ENCODE measurements around the gene LEMD1. TPM values are rescaled to one million over a fixed set of nuclear protein-coding genes. Genes with fewer than 3 reads are reported as not detected.
A peak's percentile ranks its signal among the peaks of the same experiment; 100 is the strongest.
"Not testable (repeated sequence)": the region's sequence is repeated elsewhere in the genome, so short reads cannot be mapped to it uniquely, and the experiment has no call there.

LEMD1 gene
- total RNA-seq, 1 donor from 2014 or later = not detected

DNA sequence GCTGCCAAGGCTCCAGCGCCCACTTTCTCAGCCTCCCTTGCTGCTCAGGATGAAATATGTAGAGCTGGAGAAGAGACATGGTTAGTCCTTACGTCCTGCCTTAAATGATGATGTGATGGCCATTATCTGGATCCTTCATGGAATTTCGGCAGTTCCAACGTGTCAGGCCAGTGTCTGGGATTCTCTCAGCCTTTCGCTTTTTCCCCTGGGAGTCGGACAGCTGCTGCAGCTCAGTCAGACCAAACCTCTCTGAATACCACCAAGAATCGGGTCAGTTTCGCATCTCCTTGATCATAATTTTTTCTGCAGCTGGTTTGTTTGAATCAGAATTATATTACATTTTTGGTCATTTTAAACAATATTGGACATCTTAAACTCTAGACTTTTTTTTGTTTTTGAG lies 42.8 kb downstream of the LEMD1 start:
- DNase-seq = no peak

DNA sequence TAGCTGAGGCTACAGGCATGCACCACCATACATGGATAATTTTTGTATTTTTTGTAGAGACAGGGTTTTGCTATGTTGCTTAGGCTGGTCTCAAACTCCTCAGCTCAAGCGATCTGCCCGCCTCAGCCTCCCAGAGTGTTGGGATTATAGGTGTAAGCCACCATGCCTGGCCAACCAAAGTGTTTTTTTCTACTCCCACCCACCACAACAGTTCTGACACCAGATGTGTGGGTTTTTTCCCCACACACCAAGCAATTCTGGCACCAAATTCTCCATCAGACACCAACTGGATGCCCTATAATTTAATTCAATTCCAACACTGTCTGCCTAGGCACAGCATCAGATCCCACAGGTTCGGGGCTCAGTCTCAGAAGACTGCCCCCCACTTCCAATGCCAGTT lies 44.5 kb downstream of the LEMD1 start:
- no peak for DNase-seq

DNA sequence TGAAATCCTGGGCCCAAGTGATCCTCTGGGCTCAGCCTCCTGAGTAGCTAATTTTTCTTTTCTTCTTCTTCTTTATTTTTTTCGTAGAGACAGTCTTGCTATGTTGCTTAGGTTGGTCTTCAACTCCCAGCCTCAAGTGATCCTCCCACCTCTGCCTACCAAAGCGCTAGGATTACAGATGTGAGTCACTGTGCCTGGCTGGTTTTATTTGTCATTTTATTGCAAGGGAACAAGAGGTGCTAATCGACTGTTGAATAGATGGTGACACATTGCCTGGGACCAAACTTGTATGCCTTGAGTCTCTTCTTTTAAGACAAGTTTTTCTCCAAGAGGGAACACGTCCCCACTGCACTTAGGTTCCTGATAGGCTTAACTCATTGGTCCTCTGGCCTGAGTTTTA lies 45.1 kb downstream of the LEMD1 start:
- DNase-seq = no peak

DNA sequence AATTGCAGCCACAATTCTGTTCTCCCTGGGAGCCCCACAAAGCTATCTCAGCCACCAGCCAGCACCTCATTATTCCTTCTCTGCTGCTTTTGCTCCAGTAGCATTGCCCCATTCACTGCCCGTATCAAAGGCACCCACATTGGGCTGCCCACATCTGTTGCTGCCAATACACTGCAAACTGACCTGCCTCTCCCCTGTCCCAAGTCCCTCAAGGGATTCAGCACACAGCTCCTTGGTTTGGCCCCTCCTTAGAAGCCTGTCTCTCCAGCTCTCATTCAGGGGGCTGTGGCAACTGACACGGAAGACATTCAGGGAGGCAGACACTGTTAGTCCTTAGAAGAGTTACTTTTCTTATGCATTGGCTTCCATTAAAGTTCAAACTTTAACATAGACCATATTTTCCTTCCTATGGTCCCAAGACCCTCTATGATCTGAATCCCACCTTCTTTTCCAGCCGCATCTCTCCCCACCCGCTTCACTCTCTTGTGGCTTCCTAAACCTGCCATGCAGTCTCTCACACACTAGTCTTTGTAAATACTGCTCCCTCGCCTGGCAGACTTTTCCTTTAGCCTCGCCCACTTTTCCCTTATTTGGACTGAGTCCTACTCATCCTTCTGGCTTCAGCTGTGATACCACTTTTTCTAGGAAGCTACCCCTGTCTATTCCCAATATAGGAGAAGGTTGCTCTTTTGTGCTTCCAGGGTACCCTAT lies 45.9 kb downstream of the LEMD1 start:
- no peak for DNase-seq

DNA sequence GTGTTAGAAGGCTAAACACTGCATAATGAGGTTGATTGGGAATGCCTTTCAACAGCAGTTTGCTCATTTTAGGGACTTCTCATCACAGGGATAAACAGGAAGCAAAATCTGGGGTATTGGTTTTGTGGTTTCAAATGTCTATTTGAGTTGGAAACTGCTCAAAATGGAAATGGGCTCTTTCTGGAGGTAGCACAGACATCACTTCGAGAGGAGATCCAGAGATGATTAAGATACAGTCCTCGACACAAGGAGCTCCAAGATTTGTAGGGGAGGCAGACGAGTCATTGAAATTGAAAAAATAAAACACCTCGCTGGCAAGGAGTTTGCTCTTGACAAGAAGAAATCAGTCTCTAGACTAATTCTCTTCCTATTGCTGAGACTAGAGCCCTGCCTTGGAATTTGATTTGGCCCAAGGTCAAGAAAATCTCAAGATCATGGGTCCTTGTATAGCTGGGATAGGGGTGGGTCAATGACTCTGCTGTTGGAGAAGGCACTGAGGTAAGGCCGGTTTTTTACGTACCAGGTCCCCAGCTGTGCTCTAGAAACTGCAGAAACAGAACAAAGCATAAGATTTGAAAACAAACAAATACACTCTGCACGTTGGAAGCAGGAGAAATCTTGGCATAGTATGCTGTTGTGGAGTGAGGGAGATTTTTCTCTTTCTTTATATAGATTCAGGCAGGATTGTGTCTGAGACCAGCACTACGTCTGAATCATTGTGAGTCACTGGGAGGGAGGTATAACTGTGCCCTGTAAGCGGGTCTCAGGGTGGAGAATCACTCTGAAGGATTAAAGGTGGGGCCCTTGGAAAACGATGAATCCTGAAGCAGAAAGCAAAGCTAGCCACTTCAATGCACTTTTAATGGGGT lies 47.4 kb downstream of the LEMD1 start:
- no peak for DNase-seq

DNA sequence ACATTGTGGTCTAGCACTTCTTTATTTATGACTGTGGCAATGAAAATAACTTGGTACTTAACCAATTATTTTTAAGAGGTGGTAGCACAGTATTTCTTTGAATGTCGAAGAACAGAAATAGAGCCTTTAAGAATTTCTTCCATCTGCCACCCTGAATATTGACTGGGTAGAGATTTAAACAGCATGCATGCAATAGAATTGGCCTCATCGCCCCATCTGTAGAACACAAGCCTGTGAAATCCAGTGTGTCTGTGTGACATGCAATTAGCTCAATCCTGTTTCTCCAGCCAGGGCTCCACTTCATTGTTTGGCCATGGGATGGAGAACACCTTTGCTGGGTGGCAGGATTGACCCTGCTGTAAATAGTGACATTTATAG lies 48.1 kb downstream of the LEMD1 start:
- DNase-seq = no peak

DNA sequence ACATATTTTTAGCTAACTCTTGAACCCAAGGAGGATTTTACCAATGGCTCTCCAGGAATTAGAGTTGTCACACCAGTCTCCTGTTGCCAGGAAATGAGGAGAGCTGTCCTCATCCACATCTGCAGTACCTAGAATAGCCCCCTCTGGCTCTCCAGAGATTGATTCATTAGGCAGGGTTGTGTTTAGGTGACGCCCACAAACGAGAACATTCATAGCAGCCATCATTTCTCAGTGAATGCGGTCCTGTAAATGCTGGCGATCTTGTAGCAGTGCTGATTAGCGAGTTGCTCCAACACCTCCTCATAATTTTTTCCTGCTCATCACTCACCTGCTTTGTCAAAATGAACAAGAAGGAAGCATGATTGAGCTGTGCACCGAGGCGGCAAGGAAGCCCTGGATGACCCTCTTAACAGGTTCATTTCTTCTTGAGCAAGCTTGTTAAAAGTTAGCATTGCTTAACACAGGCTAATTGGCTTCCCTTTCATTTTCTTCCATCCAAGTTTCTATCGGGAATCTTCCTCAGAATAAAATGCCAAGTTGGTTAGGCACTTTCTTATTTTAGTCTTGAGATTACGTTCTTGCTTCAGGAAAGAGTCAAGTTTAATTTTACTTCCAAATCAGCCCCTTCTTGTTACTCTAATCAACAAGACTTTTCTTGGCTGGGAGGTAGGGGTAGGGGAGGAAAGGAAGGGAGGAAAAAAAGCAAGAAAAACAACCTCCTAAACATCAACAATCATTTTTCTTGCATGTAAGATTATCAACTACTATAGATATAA lies 48.6 kb downstream of the LEMD1 start:
- DNase-seq = no peak

DNA sequence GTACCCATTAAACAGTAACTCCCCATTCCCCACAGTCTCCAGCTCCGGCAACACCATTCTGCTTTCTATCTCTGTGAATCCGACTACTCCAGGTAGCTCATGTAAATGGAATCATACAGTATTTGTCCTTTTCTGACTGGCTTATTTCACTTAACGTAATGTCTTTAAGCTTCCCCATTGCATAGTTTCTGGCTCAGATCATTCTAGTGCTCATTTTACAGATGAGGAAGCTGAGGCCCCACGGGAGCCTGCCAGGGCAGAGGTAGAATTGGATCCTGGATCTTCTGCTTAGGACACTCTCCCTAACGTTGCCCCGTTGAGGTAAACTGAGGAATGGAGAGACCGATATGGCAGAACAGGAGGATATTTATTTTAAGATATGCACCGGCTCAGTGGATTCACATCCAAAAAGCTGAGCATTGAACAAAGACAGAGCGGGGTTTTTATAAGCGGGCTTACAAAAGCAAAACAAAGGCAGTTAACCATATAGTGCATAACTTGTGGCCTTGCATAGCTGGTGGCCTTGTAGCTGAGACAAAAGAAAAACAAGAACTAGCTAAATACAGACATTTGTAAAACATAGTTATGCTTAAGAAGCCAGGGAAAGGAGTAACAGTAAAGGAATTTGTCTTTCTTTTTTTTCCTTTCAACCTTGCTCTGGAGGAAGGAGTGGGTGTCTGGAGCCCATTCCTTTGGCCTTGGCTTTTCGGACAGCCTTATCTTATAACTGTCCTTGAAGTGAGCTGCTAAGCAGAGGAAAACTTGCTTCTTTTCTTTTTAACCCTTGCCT lies 49.8 kb downstream of the LEMD1 start:
- DNase-seq = no peak

DNA sequence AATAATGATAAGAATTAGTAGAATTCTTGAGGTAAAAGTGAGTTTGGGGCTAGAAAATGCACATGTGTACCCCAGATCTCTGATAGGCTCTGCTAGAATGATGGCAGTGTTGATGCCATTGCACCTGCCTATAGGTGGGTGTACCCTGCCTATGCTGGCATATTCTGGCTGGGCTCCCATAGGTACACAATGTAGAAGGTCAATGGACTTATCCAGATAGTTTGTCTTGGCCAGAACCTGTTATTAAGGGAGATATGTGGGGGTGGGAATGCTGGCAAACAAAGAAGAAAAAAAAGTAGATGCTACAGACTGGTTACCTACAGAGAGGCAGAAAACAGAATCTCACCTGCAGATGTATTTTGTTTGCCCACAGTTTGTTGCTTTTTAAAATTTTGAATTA lies 51.1 kb downstream of the LEMD1 start:
- no peak for DNase-seq

DNA sequence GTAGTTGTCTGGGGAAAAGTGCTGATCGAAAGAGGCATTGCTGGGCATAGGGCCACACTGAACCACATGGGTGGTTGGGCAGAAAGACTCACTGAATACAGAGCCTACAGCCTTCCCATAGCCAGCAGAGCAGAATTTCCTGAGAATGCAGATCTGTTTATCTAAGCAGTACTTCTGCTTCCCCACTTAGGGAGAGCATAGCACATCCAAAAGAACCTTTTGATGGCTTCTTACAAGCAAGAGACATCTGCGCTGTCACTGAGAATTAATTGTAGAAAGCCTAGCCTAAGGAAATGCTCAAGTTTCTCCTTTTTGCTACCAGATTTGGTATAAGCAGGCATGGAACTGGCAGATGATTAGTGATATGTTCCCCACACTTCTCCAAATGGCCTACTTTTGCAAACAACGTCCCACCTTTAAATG lies 52.1 kb downstream of the LEMD1 start:
- DNase-seq = no peak

DNA sequence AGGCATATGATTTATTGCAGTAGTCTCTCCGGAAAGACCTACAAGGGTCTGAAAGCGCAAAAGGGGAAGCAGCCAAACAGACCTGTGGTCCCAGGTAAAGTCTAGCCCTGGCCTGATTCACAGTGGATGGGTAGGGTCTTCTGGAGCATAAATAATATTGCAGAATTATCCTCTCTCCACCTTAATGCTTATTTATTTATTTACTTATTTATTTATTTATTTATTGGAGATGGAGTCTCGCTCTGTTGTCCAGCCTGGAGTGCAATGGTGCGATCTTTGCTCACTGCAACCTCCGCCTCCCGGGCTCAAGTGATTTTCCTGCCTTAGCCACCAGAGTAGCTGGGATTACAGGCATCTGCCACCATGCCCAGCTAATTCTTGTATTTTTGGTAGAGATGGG lies 53.4 kb downstream of the LEMD1 start:
- DNase-seq = no peak

DNA sequence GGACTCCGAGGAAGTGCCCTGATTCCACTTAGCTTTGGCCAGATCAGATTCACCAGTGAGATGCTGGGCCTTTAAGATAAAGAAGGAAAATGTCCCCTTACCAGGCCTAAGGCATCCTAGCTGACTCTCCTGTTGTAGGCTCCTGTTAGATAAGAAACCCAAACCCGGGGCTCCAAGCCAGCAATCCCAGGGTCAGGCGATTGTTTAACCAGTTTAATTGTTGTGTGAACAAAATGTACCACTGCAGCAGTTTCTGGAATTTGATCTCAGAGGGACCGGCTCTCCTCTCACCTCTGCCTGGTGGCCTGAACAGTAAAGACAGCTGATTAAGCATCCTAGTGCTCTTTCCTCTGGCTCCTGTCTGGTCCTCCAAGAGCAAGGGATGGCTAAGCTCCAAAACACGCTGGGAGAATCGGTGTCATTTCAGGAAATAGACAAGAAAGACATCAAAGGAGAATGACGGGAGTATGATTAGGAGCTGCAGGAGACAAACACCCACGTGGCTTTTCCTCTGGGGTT lies 55.9 kb downstream of the LEMD1 start:
- no peak for DNase-seq

DNA sequence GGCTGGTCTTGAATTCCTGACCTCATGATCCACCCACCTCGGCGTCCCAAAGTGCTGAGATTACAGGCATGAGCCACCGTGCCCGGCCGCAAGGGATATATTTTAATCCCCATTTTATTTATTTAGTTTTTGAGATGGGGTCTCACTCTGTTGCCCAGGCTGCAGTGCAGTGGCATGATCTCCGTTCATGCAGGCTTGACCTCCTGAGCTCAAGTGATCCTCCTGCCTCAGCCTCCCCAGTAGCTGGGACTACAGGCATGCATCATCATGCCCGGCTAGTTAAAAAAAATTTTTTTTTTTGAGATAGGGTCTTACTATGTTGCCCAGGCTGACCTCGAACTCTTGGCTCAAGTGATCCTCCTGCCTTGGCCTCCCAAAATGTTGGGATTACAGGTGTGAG lies 56.8 kb downstream of the LEMD1 start:
- DNase-seq = not testable (repeated sequence)

DNA sequence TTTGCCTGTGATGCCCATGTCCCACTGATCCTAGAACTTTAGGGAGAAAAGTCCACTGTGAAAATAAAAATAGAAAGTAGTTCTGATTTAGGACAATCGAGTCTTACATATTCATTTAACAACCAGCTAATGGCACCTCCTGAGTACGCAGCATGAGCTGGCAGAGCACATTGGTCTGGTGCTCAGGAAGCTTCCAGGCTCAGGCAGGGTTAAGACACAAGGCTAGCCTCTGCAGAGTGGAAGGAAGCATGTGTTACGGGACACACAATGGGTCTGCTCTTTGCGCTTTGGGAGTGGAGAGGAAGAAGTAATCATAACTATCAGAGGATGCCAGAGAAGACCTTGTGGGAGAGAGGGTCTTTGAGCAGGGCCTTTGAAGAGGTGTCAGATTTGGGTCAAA lies 61.0 kb downstream of the LEMD1 start:
- DNase-seq = no peak

DNA sequence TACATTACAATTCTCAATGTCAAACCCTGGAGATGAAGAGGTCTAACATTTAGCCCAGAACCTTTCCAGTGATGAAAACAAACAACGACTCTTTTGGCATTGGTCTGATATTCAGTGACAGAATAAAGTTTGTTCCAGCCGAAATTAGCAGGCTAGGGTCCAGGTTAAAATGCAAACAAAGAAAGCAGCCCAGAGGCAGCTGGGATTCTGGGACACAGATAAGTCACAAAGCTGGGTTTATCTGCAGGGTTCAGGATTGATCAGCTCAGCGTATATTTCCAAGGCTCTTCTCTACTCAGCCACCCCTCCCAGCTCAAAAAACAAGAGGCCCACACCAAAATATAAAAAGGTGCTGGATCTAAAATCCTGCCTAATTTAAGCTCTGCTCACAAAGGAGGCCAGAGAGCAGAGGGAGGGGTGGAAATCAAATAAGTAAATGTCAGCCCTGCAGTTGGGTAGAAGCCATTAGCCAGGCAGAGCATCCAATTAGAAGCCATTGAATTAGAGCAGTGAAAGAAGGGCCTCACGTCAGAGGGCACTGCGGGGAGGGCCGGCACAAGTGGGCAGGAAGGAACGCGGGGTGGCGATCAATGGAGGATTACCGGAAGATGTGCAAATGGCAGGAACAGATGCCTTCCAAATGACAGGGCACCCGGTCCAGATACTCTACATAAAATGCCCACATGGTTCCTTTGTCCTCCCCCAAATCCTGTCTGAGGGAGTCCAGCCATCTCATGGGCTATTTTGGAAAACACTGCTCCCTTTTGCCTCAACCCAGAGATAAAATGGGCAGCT lies 61.9 kb downstream of the LEMD1 start:
- no peak for DNase-seq

DNA sequence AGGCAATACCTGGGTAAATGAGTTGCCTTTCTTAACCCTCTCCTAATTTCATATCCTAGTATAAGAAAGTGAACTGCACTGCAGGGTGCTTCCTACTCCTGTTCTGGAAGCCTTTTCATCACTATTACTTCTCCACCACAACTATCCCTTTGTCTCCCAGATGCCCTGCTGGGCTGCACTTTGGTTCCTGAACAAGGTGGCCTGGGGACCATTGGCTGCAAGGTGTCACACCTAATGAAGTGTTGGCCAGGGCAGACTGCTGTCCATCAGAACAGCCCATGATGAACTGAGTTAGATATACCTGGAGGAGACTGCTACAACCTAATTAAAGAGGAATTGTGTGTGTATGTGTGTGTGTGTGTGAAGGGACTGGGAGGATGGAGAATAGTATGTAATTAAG lies 63.3 kb downstream of the LEMD1 start:
- DNase-seq = no peak

DNA sequence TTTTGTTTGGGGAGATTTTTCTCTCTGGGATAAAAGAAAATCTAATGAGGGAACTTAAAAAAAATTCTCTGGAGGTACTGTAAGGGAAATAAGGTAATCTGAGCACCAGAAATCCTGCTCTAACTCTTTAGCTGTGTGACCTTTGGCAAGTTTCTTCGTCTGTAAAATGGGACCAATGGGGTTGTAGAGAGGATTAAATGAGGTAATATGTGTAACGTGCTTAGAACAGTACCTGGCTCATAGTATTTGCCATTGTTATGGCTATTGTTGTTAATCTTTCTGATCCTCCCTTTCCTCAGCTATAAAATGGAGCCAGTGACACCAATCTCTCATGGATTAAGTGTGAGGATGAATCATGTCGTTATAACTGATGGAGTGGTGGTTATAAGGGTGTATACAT lies 64.3 kb downstream of the LEMD1 start:
- no peak for DNase-seq

DNA sequence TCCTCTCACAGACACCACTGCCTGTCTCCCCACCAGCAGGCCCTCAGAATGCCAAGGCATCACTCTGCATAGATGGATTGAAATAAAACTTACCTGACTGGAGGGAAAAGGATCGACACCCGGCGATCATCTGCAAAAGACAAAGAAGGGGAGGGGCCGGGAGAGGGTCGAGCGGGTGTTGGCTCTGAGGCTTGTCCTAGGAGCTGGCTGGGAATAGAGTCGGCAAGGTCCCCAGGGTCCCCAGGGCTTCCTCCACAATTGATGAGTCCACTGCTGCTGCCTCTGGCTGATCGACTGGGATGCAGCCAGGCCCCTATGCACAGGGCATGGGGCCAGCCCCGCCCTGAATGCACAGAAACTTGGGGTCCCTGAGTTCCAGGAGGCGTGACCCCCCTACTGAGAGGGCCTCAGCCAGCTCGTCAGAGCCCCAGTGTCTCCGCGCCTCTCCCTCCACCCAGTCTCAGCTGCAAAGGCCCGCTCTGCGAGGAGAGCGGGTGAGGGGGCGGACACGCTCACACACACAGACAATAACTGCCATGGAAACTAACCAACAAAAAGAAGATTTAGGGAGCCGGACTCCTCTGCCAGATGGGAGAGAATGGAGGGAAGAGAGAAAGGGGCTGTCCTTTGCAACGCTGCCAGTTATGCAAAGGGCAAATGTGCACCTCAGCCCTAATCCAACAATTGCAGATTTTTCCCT lies 65.3 kb downstream of the LEMD1 start, which contains the start of gene KLHDC8A:
Gene KLHDC8A, minus strand, starts transcription at position 483 of the 700 bp plus-strand sequence. CDS start 13,318 bp downstream, outside the sequence.
- peak; percentile 77 for DNase-seq

DNA sequence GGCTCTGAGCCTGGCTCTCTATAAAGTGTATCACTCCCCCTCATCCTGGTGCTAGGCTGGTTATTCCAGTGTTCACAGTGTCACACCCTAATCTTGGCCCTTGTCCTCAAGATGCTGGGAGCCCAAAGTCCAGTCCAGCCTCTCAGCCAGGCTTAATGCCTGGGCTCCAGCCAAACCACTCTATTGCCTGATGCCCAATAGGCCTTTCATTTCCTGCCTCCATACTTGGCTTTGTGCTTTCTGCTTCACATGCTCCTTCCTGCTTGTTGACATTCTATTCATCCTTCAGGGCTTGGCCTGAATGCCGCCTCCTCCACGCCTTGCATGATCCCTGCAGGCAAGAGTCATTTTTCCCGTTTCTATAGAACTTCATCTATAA lies 66.8 kb downstream of the LEMD1 start:
- DNase-seq = no peak
